Measurements from ENCODE around the gene MZF1.

MZF1 gene

DNA sequence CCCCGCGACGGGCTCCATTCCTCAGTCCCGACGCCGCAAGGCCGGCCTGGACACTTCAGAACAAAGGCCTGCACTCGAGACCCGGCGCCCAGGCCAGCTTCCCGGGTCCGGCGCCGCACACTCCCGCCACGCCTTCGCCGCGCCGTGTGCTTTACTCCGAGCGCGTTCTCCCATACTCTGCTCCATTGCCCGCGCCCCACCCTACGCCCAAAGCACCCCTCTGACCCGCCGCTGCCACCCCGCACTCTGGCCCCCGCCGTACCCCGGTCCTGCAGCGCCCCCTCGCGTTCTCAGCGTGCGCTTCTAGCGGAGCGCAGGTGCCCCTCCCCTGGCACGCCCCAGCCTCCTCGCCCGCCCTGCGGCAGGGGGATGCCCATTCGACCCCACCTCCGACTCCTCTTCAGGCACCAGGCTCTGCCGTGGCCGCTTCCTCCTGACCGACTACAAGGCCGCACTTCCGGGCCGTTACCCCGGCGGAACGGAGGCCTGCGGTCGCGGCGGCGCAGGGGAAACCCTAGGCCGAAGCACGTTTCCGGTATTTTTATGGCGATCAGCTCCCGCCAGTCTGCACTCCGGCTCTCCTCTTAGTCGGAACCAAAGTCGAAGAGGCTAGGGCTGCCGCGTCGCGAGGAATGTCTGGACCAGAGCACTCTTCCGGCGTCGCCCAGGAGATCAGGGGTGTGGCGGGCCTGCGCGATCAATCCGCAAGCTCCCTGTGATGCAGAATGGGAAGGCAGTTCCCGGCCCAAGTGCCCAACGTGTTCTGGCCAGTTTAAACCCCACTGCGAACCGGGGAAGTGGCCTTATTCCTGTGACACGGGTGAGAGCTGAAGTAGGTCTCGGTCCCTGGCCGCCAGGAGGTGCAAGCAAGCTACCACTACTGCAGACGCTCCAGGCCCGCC lies 53.5 kb downstream of the MZF1 start, which contains the start of gene ZBTB45:
Gene ZBTB45 (minus strand): TSS at position 456 of the 902 bp plus-strand sequence. CDS start 2,137 bp downstream, outside the sequence.
- intact Hi-C loops (cut with DNase I) = no loop called here

DNA sequence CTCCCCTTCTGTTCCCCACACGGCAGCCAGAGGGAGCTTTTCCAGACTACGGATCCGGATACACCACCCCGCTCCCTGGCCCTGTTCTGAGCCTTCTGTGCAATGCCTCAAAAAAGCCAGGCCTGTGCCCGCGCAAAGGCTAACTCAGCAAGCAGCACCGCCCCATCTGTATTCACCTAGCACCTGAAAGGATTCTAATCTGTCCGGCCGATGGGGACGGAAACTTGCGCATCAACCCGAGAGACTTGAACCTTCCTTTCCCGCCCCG lies 54.1 kb downstream of the MZF1 start:
- intact Hi-C loops (cut with DNase I) = no loop called here
- peak; percentile 37 to 83 (median 66) for DNase-seq

More for the DNA sequence above, 53.5 kb downstream of the MZF1 start, which contains the start of gene ZBTB45:
- peak; percentile 83 to 98 (median 93) for DNase-seq

DNA sequence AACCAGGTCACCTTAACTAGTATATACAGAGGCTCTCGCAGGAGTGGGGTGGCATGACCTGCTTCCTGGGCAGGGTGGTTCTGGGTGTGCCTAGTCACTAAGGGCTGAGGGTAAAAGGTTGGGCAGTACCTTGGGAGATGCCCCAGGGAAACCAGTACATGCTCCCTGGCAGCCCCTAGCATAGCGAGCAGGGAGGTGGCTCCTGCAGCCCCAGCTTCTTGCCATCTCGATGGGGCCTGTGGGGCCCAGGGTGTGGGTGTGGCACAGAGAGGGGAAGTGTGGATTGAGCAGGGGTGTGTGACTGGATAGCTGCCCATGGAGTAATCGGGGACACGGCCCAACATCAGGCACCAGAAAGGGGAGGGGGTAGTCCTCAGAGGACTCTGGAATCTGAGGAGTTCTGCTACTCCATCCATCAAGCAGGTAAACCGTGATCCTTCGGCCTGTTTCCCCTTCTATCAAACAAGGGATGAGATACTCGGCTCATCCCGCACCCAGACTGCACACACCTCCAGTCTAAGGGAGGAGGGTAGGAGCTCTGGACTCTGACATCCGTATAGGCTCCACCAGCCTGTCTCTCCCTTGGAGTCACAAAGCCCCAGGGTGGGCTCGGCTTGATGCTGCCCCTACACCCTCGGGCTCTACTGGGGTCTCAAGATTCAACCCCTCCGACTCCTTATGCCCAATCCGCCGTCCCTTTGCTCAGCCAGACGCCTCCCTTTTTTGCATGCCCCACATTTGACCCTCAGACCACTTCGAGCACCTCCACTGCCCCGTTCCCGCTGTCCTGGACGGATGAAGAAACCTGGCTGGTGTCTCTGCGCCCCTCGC lies 54.7 kb downstream of the MZF1 start:
- intact Hi-C loops (cut with DNase I) = no loop called here
- no peak for DNase-seq

DNA sequence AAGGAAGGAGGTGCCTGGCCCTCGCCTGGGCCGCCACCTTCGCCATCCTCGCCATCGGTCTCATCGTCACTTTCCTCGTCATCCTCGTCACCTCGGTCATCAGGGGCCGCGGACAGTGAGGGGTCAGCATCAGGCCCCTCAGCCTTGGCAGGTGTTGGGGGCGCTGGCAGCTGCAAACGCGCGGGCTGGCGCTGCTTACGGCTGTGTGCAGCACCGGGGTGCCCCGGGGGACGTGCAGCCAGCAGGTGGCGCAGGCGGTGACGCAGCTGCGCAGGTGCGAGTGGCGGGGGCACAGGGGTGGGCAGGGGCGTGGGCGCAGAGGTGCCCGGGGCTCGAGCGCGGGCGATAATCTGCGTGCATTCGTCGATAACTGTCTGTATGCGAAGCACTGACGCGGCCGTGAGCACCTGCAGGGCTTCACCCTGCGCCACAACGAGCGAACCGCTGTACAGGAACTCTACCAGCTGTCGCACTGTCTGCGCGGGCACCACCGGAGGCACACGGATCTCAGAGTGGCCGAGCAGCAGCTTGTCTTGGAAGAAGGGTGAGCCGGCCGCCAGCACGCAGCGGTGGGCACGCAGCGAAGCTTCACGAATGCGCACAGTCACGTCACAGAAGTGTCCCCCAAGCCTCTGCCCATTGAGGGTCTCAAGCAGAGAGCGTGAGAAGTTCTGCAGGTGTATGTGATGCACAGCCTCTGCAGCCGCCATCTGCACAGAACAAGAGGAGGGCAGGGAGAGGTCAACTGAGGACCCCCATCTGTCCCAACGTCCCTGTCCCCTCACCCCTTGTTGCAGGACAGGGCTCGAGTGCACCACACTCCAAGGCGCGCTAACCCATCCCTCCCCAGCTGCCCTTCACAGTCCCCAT lies 55.9 kb downstream of the MZF1 start:
- no peak for DNase-seq
- intact Hi-C loops (cut with DNase I) = no loop called here

DNA sequence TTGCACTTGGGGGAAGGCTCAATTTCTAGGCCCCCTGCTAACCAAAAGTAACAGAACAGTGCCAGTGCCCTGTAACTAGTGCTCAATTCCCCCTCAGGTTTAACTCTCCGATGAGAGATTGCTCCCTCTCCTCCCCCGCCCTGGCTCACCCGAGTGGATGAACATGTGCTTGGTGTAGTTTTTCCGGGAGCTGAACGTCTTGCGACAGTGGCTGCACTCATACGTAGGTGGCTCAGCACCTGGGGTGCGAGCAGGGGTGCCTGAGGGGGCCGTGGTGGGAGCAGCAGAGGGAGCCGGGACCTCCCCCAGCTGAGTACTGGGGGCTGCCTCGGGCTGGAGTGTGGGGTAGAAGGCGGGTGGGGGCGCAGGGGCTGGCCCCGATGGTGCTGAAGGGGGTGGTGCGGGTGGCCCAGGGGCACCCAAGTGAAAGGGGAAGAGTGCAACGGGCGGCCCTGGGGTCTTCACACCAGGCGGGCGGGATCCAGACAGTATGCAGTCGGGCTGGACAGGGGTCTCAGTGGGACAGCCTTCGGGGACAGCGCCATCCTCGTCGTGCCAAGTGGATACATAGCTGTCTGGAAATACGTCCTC lies 56.8 kb downstream of the MZF1 start:
- DNase-seq = peak in 35 of 42 donors; percentile 24 to 79 (median 56)
- intact Hi-C loops (cut with DNase I) = no loop called here

DNA sequence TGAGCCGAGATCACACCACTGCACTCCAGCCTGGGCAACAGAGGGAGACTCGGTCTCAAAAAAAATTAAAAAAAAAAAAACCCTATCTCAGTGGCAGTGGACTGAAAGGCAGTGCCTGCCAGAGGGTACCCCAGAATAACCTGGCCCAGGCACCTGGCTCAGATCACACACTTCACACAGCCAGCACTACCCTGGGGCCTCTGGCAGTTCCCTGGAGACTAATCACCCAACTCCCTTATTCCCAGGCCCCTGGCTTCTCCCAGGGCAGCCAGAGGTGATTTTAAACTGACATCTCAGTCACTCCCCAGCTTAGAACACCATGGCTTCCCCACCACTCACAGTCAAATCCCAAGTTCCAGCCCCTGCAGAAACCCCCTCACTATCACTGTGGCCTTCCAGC lies 57.9 kb downstream of the MZF1 start:
- DNase-seq = no peak
- intact Hi-C loops (cut with DNase I) = no loop called here

DNA sequence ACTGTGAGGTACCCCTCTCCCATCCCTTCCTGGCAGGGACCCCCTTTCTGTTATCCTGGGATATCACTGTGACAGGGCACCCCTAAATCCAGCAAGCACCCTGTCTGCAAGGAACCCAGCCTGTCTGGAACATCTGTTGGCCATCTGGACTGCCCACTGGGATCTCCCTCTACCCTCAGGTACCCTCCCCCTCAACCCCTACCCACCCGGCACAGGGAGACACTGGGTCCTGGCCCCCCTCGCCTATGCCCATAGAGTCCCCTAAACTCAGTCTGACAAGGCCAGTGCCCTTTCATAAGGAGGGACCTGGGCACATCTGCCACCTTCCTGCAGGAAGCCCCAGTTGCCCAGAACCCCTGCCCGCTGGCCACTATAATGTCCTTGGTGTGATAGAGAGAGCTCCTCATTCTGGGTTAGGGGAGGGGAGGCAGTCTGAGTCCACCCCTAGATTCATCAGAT lies 58.5 kb downstream of the MZF1 start:
- intact Hi-C loops (cut with DNase I) = no loop called here
- no peak for DNase-seq

DNA sequence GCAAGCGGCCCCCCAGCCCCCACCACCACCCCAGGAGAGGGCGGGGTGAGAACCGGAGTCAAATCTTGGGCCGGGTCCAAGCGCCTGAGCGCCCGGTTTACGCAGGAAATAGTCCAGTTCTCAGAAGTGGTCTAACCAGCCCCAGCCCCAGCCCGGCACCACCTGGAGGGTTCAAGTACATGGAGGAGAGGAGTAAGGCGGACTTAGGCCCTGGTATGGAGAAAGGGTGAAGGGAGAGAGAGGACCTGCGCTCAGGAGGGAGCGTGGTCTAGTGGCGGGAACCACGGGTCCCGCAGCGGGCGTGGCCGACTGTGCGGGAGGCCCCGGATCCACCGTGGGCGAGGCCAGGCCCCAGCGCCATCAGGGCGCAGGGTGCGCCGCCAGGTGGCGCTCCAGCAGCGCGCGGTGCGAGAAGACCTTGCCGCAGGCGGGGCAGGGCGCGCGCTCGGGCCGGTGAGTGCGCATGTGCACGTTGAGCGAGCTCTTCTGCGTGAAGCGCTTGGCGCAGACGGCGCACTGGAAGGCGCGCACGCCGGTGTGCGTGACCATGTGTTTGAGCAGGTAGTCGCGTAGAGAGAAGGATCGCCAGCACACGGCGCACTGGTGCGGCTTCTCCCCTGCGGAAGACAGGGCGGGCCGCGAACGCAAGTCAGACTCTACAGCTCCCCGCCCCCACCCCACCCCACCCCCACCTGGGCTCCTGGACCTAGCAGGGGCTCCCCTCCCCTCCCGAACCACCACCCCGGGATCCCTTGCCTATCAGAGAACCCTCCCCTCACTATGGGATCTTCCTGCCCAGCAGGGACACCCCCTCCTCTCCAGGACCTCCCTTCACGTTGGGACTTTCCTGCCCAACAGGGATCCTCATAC lies 59.2 kb downstream of the MZF1 start:
- peak; percentile 69 to 95 (median 90) for DNase-seq
- intact Hi-C loops (cut with DNase I) = no loop called here

DNA sequence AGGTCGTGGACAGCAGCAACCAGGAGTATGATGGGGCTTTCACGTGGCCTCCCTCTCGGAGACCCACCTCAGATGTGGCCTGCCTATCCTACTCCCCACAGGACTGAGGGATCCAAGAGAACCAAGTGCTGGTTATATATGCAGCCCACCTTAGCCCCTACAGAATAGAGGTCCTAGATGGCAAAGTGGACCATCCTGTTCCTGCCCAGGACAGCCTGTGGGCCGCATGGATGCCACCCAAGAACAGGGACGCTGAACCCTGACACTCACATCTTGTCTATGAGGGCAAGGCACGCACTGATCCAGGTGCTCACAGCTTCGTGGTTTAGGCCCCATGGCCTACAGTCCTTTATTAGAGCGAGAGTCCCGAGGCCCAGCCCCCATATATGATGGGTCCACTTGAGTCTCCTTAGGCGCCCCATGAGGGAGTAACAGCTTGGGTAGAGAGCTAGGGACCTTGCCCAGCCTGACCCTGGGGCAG lies 59.9 kb downstream of the MZF1 start:
- DNase-seq = no peak

More for the DNA sequence above, 59.9 kb downstream of the MZF1 start:
- intact Hi-C loops (cut with DNase I) = no loop called here
